Large intestine (tissue), 3 donors: Measurements from ENCODE around the gene SEC11C. TPM values are rescaled to one million over a fixed set of nuclear protein-coding genes. Genes with fewer than 3 reads are reported as not detected.

ENCODE experiments used
- DNase-seq, 2 donors: peaks; one replicate each; pipeline versions ENCODE4 v3.0.0 to v3.0.0-alpha.2; 2013
- H3K27ac ChIP-seq: one replicate; pipeline ENCODE4 v1.5.1; 2013; ENCODE audit warnings: low read length
- H3K27me3 ChIP-seq: 2 replicates; pipeline ENCODE4 v1.6.1; 2013; ENCODE audit warnings: low read length; ENCODE audit not compliant: control insufficient read depth, insufficient read depth
- H3K36me3 ChIP-seq: 2 replicates; pipeline ENCODE4 v1.6.1; 2013; ENCODE audit warnings: low read length; ENCODE audit not compliant: control insufficient read depth, insufficient read depth
- H3K4me1 ChIP-seq: one replicate; pipeline ENCODE4 v1.6.1; 2013; ENCODE audit warnings: low read length; ENCODE audit not compliant: control insufficient read depth, insufficient read depth
- H3K4me3 ChIP-seq: one replicate; pipeline ENCODE4 v1.5.1; 2013; ENCODE audit warnings: low read length
- H3K9me3 ChIP-seq: one replicate; pipeline ENCODE4 v1.6.1; 2013; ENCODE audit warnings: mild to moderate bottlenecking, low read depth, low read length, moderate library complexity; ENCODE audit not compliant: control insufficient read depth
- WGBS: methylation state at CpG from one replicate; pipeline ENCODE4 v1.1.5; 2013; ENCODE audit warnings: low lambda C conversion rate; ENCODE audit not compliant: insufficient coverage; 5-methylcytosine and 5-hydroxymethylcytosine counted together
- polyA plus RNA-seq: library from polyadenylated mRNA; unstranded; fragments of 120-200 nt; gene quantifications from one replicate; pipeline ENCODE4 v1.2.1, GENCODE V29; 2013

SEC11C gene
- polyA plus RNA-seq, 1 donor, result 114 TPM

- H3K9me3 ChIP-seq, result no peaks in the 10 kb centered on the region
- H3K36me3 ChIP-seq, result no peaks in the 10 kb centered on the region
- no peak overlapping the region for H3K4me3 ChIP-seq
- peaks cover 14% of the 10 kb centered on the region for H3K27me3 ChIP-seq
- no peak overlapping the region for H3K27ac ChIP-seq
- H3K4me1 ChIP-seq, result no peaks in the 10 kb centered on the region
- no peak for DNase-seq
Observed at GRCh38 chr18:59202258-59202820, 62.7 kb downstream of the SEC11C start.

DNA sequence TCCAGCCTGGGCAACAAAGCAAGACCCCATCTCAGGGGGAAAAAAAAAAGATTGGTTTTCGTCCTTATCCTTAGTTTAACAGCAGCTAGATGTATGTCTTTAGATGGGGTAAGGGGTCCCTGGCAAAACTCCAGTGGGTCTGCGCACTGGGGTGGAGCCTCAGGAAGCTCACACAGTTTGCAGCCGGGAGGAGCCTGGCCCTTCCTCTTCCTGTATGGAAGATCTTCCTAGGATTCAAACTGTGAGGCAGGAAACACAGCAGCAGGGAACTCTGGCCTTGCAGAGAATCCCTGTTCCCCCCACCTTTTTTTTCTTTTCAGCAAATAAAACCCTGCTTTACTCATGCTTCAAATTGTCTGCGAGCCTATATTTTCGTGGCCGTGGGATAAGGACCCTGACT, 67.8 kb downstream of the SEC11C start:
- no peak for DNase-seq
- no peak overlapping the region for H3K4me3 ChIP-seq
- WGBS, result no CpG with 5 or more reads among the region's 6 CpGs
- H3K27me3 ChIP-seq, result peaks cover 15% of the 10 kb centered on the region
- no peak overlapping the region for H3K27ac ChIP-seq
- no peaks in the 10 kb centered on the region for H3K4me1 ChIP-seq
- no peaks in the 10 kb centered on the region for H3K9me3 ChIP-seq
- H3K36me3 ChIP-seq, result no peaks in the 10 kb centered on the region

Other genes starting within 250 kb of the SEC11C start
- 3.4 TPM for gene GRP, start 80.3 kb downstream of the SEC11C start, polyA plus RNA-seq
- gene RAX, start 133.6 kb downstream of the SEC11C start, polyA plus RNA-seq, result not detected
- not detected for gene CPLX4, start 178.8 kb downstream of the SEC11C start, polyA plus RNA-seq
- gene LMAN1, start 219.4 kb downstream of the SEC11C start, polyA plus RNA-seq, result 94.4 TPM